Mesendoderm (in vitro differentiated cells): ENCODE results near the gene SPACA6.

Experiments used
- DNase-seq: peaks from one replicate; pipeline ENCODE4 v3.0.0; 2013
- H2AK5ac ChIP-seq: 2 replicates; pipeline ENCODE4 v1.6.1; 2013; ENCODE audit warnings: low read length, inconsistent platforms
- H2BK120ac ChIP-seq: 2 replicates; pipeline ENCODE4 v1.6.1; 2013; ENCODE audit warnings: low read depth, mild to moderate bottlenecking, low read length, moderate library complexity, mixed read lengths
- H2BK15ac ChIP-seq: replicated peaks from 2 replicates; pipeline ENCODE4 v1.6.1; 2013; ENCODE audit warnings: low read depth, mild to moderate bottlenecking, moderate library complexity
- H2BK5ac ChIP-seq: 2 replicates; pipeline ENCODE4 v1.6.1; 2013; ENCODE audit warnings: low read length, inconsistent platforms
- H3K18ac ChIP-seq: 2 replicates; pipeline ENCODE4 v1.6.1; 2013; ENCODE audit warnings: mild to moderate bottlenecking, low read length, mixed read lengths
- H3K23ac ChIP-seq: one replicate; pipeline ENCODE4 v1.6.1; 2013; ENCODE audit warnings: low read length
- H3K27ac ChIP-seq: 2 replicates; pipeline ENCODE4 v1.5.1; 2013; ENCODE audit warnings: low read depth, mild to moderate bottlenecking, inconsistent platforms, low read length, moderate library complexity
- H3K27me3 ChIP-seq: 2 replicates; pipeline ENCODE4 v1.6.1; 2013; ENCODE audit warnings: low read length, control low read depth, mild to moderate bottlenecking, inconsistent platforms; ENCODE audit not compliant: insufficient read depth, poor library complexity
- H3K36me3 ChIP-seq: 2 replicates; pipeline ENCODE4 v1.6.1; 2013; ENCODE audit warnings: low read length, inconsistent platforms; ENCODE audit not compliant: control insufficient read depth, insufficient read depth
- H3K4ac ChIP-seq: one replicate; pipeline ENCODE4 v1.6.1; 2013; ENCODE audit warnings: low read depth, mild to moderate bottlenecking, low read length, moderate library complexity
- H3K4me1 ChIP-seq: 2 replicates; pipeline ENCODE4 v1.6.1; 2013; ENCODE audit warnings: low read depth, low read length, inconsistent platforms; ENCODE audit not compliant: control insufficient read depth
- H3K4me2 ChIP-seq: 2 replicates; pipeline ENCODE4 v1.6.1; 2013; ENCODE audit warnings: low read length
- H3K4me3 ChIP-seq: 2 replicates; pipeline ENCODE4 v1.5.1; 2013; ENCODE audit warnings: mild to moderate bottlenecking, low read length
- H3K56ac ChIP-seq: one replicate; pipeline ENCODE4 v1.6.1; 2013; ENCODE audit warnings: low read length
- H3K79me1 ChIP-seq: 2 replicates; pipeline ENCODE4 v1.6.1; 2013; ENCODE audit warnings: low read length, inconsistent platforms
- H3K79me2 ChIP-seq: 2 replicates; pipeline ENCODE4 v1.6.1; 2013; ENCODE audit warnings: mild to moderate bottlenecking, low read length; ENCODE audit not compliant: control insufficient read depth, insufficient read depth
- H3K9ac ChIP-seq: 2 replicates; pipeline ENCODE4 v1.6.1; 2013; ENCODE audit warnings: low read length, inconsistent platforms
- H4K5ac ChIP-seq: one replicate; pipeline ENCODE4 v1.6.1; 2013; ENCODE audit warnings: low read length
- H4K8ac ChIP-seq: one replicate; pipeline ENCODE4 v1.6.1; 2013; ENCODE audit warnings: low read depth, mild to moderate bottlenecking, control low read depth, low read length, moderate library complexity
- WGBS: extraction: QIAGEN DNeasy Blood & Tissue Kit; methylation state at CpG from one replicate; pipeline ENCODE4 v1.1.7; 2013; ENCODE audit warnings: low lambda C conversion rate, missing lambda C conversion rate; ENCODE audit not compliant: insufficient coverage; ENCODE audit errors: extremely low coverage; 5-methylcytosine and 5-hydroxymethylcytosine counted together

Gene SPACA6

GRCh38 chr19:51690454-51691073 is 2.6 kb upstream of the SPACA6 start:
- peaks cover 33% of the 10 kb centered on the region for H3K79me2 ChIP-seq
- peak overlapping the region; percentile 93 for H3K56ac ChIP-seq
- WGBS = no CpG with 5 or more reads among the region's 21 CpGs
- DNase-seq = peak; percentile 97
- H4K5ac ChIP-seq = no peak overlapping the region
- H3K4me3 ChIP-seq = peak overlapping the region; percentile 75
- peaks cover 6% of the 10 kb centered on the region for H3K4me1 ChIP-seq
- H3K36me3 ChIP-seq = peaks cover 2% of the 10 kb centered on the region
- H3K27ac ChIP-seq = peak overlapping the region; percentile 93
- H3K18ac ChIP-seq = peak overlapping the region; percentile 92
- H3K9ac ChIP-seq = peak overlapping the region; percentile 72
- peak overlapping the region; percentile 63 for H3K4me2 ChIP-seq
- H3K4ac ChIP-seq = peak overlapping the region; percentile 95
- H2BK120ac ChIP-seq = peak overlapping the region; percentile 48
- H2BK5ac ChIP-seq = peak overlapping the region; percentile 79
- H2AK5ac ChIP-seq = no peak overlapping the region
- H3K27me3 ChIP-seq = no peaks in the 10 kb centered on the region
- no peak overlapping the region for H2BK15ac ChIP-seq
- H4K8ac ChIP-seq = peak overlapping the region; percentile 0
- H3K23ac ChIP-seq = no peak overlapping the region
- H3K79me1 ChIP-seq = peaks cover 31% of the 10 kb centered on the region

GRCh38 chr19:51691074-51691583 is 2.0 kb upstream of the SPACA6 start:
- Histone ChIP-seq H2BK5ac (peak overlapping the region; percentile 13), H2BK15ac (no peak overlapping the region), H3K27ac (peak overlapping the region; percentile 48), H3K79me2 (peaks cover 33% of the 10 kb centered on the region), H2AK5ac (peak overlapping the region; percentile 96), H3K27me3 (no peaks in the 10 kb centered on the region), H3K4me3 (peak overlapping the region; percentile 35), H2BK120ac (no peak overlapping the region), H3K23ac (peak overlapping the region; percentile 9), H3K56ac (peak overlapping the region; percentile 93), H3K79me1 (peaks cover 31% of the 10 kb centered on the region), H4K8ac (no peak overlapping the region), H3K9ac (peak overlapping the region; percentile 72), H3K4me2 (peak overlapping the region; percentile 84), H3K4ac (peak overlapping the region; percentile 26), H4K5ac (no peak overlapping the region), H3K4me1 (peaks cover 6% of the 10 kb centered on the region), H3K18ac (peak overlapping the region; percentile 92), H3K36me3 (peaks cover 2% of the 10 kb centered on the region)
- no CpG with 5 or more reads among the region's 9 CpGs for WGBS
- DNase-seq = peak; percentile 96

GRCh38 chr19:51691584-51692428 is 1.3 kb upstream of the SPACA6 start:
- peak overlapping the region; percentile 96 for H2AK5ac ChIP-seq
- peaks cover 6% of the 10 kb centered on the region for H3K4me1 ChIP-seq
- peaks cover 2% of the 10 kb centered on the region for H3K36me3 ChIP-seq
- H4K5ac ChIP-seq = no peak overlapping the region
- peak overlapping the region; percentile 92 for H3K18ac ChIP-seq
- H2BK5ac ChIP-seq = peak overlapping the region; percentile 13
- H3K4me3 ChIP-seq = peak overlapping the region; percentile 35
- H3K27me3 ChIP-seq = no peaks in the 10 kb centered on the region
- peak overlapping the region; percentile 84 for H3K4me2 ChIP-seq
- H4K8ac ChIP-seq = no peak overlapping the region
- peak overlapping the region; percentile 48 for H3K27ac ChIP-seq
- peak overlapping the region; percentile 11 for H3K4ac ChIP-seq
- no peak overlapping the region for H2BK120ac ChIP-seq
- H3K9ac ChIP-seq = peak overlapping the region; percentile 72
- no CpG with 5 or more reads among the region's 12 CpGs for WGBS
- H3K23ac ChIP-seq = peak overlapping the region; percentile 9
- no peak overlapping the region for H2BK15ac ChIP-seq
- H3K56ac ChIP-seq = peak overlapping the region; percentile 93
- peaks cover 33% of the 10 kb centered on the region for H3K79me2 ChIP-seq
- no peak for DNase-seq
- peaks cover 31% of the 10 kb centered on the region for H3K79me1 ChIP-seq

GRCh38 chr19:51692468-51692867 is 662 bp upstream of the SPACA6 start:
- peaks cover 2% of the 10 kb centered on the region for H3K36me3 ChIP-seq
- H3K27ac ChIP-seq = no peak overlapping the region
- H3K4ac ChIP-seq = no peak overlapping the region
- no peak overlapping the region for H3K4me3 ChIP-seq
- peaks cover 33% of the 10 kb centered on the region for H3K79me2 ChIP-seq
- H3K56ac ChIP-seq = no peak overlapping the region
- WGBS = no CpG with 5 or more reads among the region's 18 CpGs
- no peak overlapping the region for H4K8ac ChIP-seq
- H3K18ac ChIP-seq = no peak overlapping the region
- H2AK5ac ChIP-seq = no peak overlapping the region
- H3K4me2 ChIP-seq = no peak overlapping the region
- no peak overlapping the region for H3K23ac ChIP-seq
- H2BK5ac ChIP-seq = no peak overlapping the region
- no peak overlapping the region for H2BK120ac ChIP-seq
- H2BK15ac ChIP-seq = no peak overlapping the region
- H3K79me1 ChIP-seq = peaks cover 31% of the 10 kb centered on the region
- no peak for DNase-seq
- H3K27me3 ChIP-seq = no peaks in the 10 kb centered on the region
- H3K4me1 ChIP-seq = peaks cover 6% of the 10 kb centered on the region
- H4K5ac ChIP-seq = no peak overlapping the region
- H3K9ac ChIP-seq = no peak overlapping the region

- no peak overlapping the region for H3K27ac ChIP-seq
- no CpG with 5 or more reads among the region's 2 CpGs for WGBS
- H3K4me2 ChIP-seq = no peak overlapping the region
- no peak overlapping the region for H4K8ac ChIP-seq
- peaks cover 33% of the 10 kb centered on the region for H3K79me2 ChIP-seq
- no peak overlapping the region for H2BK5ac ChIP-seq
- H3K9ac ChIP-seq = no peak overlapping the region
- no peak overlapping the region for H3K23ac ChIP-seq
- DNase-seq = no peak
- peaks cover 37% of the 10 kb centered on the region for H3K79me1 ChIP-seq
- no peak overlapping the region for H3K4ac ChIP-seq
- H3K56ac ChIP-seq = no peak overlapping the region
- H3K18ac ChIP-seq = no peak overlapping the region
- H2AK5ac ChIP-seq = no peak overlapping the region
- no peak overlapping the region for H2BK120ac ChIP-seq
- H4K5ac ChIP-seq = no peak overlapping the region
- no peak overlapping the region for H3K4me3 ChIP-seq
- peaks cover 5% of the 10 kb centered on the region for H3K4me1 ChIP-seq
- H2BK15ac ChIP-seq = no peak overlapping the region
- H3K27me3 ChIP-seq = no peaks in the 10 kb centered on the region
- H3K36me3 ChIP-seq = peaks cover 4% of the 10 kb centered on the region
Observed at GRCh38 chr19:51693819-51694218, 689 bp downstream of the SPACA6 start.
